ENCODE measurements around the gene PPP2R2C.

Gene PPP2R2C

GRCh38 chr4:6465955-6466354 lies 6.5 kb downstream of the PPP2R2C start:
- no peak for TF ChIP-seq CTCF (IDR thresholded peaks at IDR 0.05; ENCODE audit: low read depth, low read length, missing control alignments)
- H3K4me3 ChIP-seq (replicated peaks; ENCODE audit: low read depth, low read length), result no peak overlapping the region
- DNase-seq (ENCODE audit: extremely low read depth, low read depth), result no peak

GRCh38 chr4:6464842-6465588 lies 7.4 kb downstream of the PPP2R2C start:
- H3K4me3 ChIP-seq (replicated peaks; ENCODE audit: low read depth, low read length), result no peak overlapping the region
- TF ChIP-seq CTCF (IDR thresholded peaks at IDR 0.05; ENCODE audit: low read depth, low read length, missing control alignments), result no peak
- DNase-seq (ENCODE audit: extremely low read depth, low read depth), result no peak

- no peak for DNase-seq (ENCODE audit: extremely low read depth, low read depth)
- no peak overlapping the region for H3K4me3 ChIP-seq (replicated peaks; ENCODE audit: low read depth, low read length)
- TF ChIP-seq CTCF (IDR thresholded peaks at IDR 0.05; ENCODE audit: low read depth, low read length, missing control alignments), result no peak
Observed at GRCh38 chr4:6463311-6464289, 8.8 kb downstream of the PPP2R2C start.

- DNase-seq (ENCODE audit: extremely low read depth, low read depth), result no peak
- H3K4me3 ChIP-seq (replicated peaks; ENCODE audit: low read depth, low read length), result no peak overlapping the region
- no peak for TF ChIP-seq CTCF (IDR thresholded peaks at IDR 0.05; ENCODE audit: low read depth, low read length, missing control alignments)
Observed at GRCh38 chr4:6461301-6462165, 10.9 kb downstream of the PPP2R2C start.

- TF ChIP-seq CTCF (IDR thresholded peaks at IDR 0.05; ENCODE audit: low read depth, low read length, missing control alignments), result no peak
- H3K4me3 ChIP-seq (replicated peaks; ENCODE audit: low read depth, low read length), result no peak overlapping the region
- no peak for DNase-seq (ENCODE audit: extremely low read depth, low read depth)
Observed at GRCh38 chr4:6460876-6461275, 11.5 kb downstream of the PPP2R2C start.

- DNase-seq (ENCODE audit: extremely low read depth, low read depth), result no peak
- H3K4me3 ChIP-seq (replicated peaks; ENCODE audit: low read depth, low read length), result no peak overlapping the region
- no peak for TF ChIP-seq CTCF (IDR thresholded peaks at IDR 0.05; ENCODE audit: low read depth, low read length, missing control alignments)
Observed at GRCh38 chr4:6458528-6458927, 13.9 kb downstream of the PPP2R2C start.
